Liver (tissue), 9 donors: ENCODE results near the gene CATSPER1. TPM values are rescaled to one million over a fixed set of nuclear protein-coding genes. Genes with fewer than 3 reads are reported as not detected.

ENCODE experiments used
- DNase-seq: peaks from one replicate; pipeline ENCODE4 v3.0.0-alpha.2; 2017; ENCODE audit warnings: low spot score
- H3K27ac ChIP-seq, 2 donors: one replicate each; pipeline ENCODE4 v1.7.0; 2013; ENCODE audit warnings: inconsistent platforms in 2 of 2, low read length in 2 of 2, control low read depth in 1 of 2, low read depth in 1 of 2, mild to moderate bottlenecking in 1 of 2
- H3K27me3 ChIP-seq, 4 donors: one replicate each; pipeline versions ENCODE4 v1.6.1 to v1.7.0; 2013; ENCODE audit warnings: low read length in 3 of 4, inconsistent platforms in 1 of 4, mild to moderate bottlenecking in 1 of 4, moderate library complexity in 1 of 4; ENCODE audit not compliant: control insufficient read depth in 4 of 4, insufficient read depth in 4 of 4
- H3K36me3 ChIP-seq, 4 donors: one replicate each; pipeline versions ENCODE4 v1.6.1 to v1.7.0; 2013; ENCODE audit warnings: low read length in 3 of 4, mild to moderate bottlenecking in 3 of 4, low read depth in 1 of 4, moderate library complexity in 1 of 4; ENCODE audit not compliant: control insufficient read depth in 4 of 4, insufficient read depth in 3 of 4
- H3K4me1 ChIP-seq, 4 donors: one replicate each; pipeline versions ENCODE4 v1.6.1 to v1.7.0; 2013; ENCODE audit warnings: low read length in 3 of 4, mild to moderate bottlenecking in 3 of 4, moderate library complexity in 1 of 4; ENCODE audit not compliant: control insufficient read depth in 4 of 4, insufficient read depth in 4 of 4
- H3K4me3 ChIP-seq, 3 donors: one replicate each; pipeline versions ENCODE4 v1.6.1 to v1.7.0; 2013; ENCODE audit warnings: low read length in 3 of 3, control low read depth in 1 of 3, low read depth in 1 of 3, mild to moderate bottlenecking in 1 of 3
- H3K9ac ChIP-seq, 2 donors: one replicate each; pipeline ENCODE4 v1.7.0; 2013; ENCODE audit warnings: low read length in 2 of 2, mild to moderate bottlenecking in 2 of 2, moderate library complexity in 2 of 2, control low read depth in 1 of 2, low read depth in 1 of 2
- H3K9me3 ChIP-seq, 4 donors: one replicate each; pipeline versions ENCODE4 v1.6.1 to v1.7.0; 2013; ENCODE audit warnings: low read length in 3 of 4; ENCODE audit not compliant: control insufficient read depth in 4 of 4
- ATF3 ChIP-seq: IDR thresholded peaks from 2 replicates; pipeline ENCODE4 v1.6.1; 2016; ENCODE audit warnings: antibody characterized with exemption
- EGR1 ChIP-seq, 2 donors: IDR thresholded peaks; 2 replicates each; pipeline ENCODE4 v1.6.1; 2016 to 2018; ENCODE audit warnings: antibody characterized with exemption in 2 of 2, low read depth in 2 of 2
- FOXA1 ChIP-seq: IDR thresholded peaks from 2 replicates; pipeline ENCODE4 v1.6.1; 2016; ENCODE audit warnings: antibody characterized with exemption
- FOXA2 ChIP-seq: IDR thresholded peaks from 2 replicates; pipeline ENCODE4 v1.6.1; 2016; ENCODE audit warnings: antibody characterized with exemption
- GABPA ChIP-seq, 2 donors: IDR thresholded peaks in 1 of 2; conservative IDR thresholded peaks in 1 of 2; 2 replicates each; pipeline ENCODE4 v1.6.1; 2016; ENCODE audit warnings: antibody characterized with exemption in 2 of 2, mild to moderate bottlenecking in 1 of 2, moderate library complexity in 1 of 2
- HNF4G ChIP-seq: IDR thresholded peaks from 2 replicates; pipeline ENCODE4 v1.6.1; 2016; ENCODE audit warnings: antibody characterized with exemption
- JUND ChIP-seq, 2 donors: IDR thresholded peaks; 2 replicates each; pipeline ENCODE4 v1.6.1; 2016; ENCODE audit warnings: antibody characterized with exemption in 2 of 2
- NR2F2 ChIP-seq: IDR thresholded peaks from 2 replicates; pipeline ENCODE4 v1.6.1; 2016; ENCODE audit warnings: antibody characterized with exemption
- RAD21 ChIP-seq, 2 donors: IDR thresholded peaks; 2 replicates each; pipeline ENCODE4 v1.6.1; 2016; ENCODE audit warnings: antibody characterized with exemption in 2 of 2, mild to moderate bottlenecking in 2 of 2
- REST ChIP-seq: IDR thresholded peaks from 2 replicates; pipeline ENCODE4 v1.6.1; 2016; ENCODE audit warnings: antibody characterized with exemption, mild to moderate bottlenecking
- TAF1 ChIP-seq: conservative IDR thresholded peaks from 2 replicates; pipeline ENCODE4 v1.6.1; 2016; ENCODE audit warnings: antibody characterized with exemption, mild to moderate bottlenecking
- YY1 ChIP-seq: IDR thresholded peaks from 2 replicates; pipeline ENCODE4 v1.6.1; 2016; ENCODE audit warnings: antibody characterized with exemption, mild to moderate bottlenecking
- ZBTB33 ChIP-seq: IDR thresholded peaks from 2 replicates; pipeline ENCODE4 v1.6.1; 2016; ENCODE audit warnings: antibody characterized with exemption
- WGBS: extraction: QIAGEN DNeasy Blood & Tissue Kit; methylation state at CpG from one replicate; pipeline ENCODE4 v1.1.7; 2013; 5-methylcytosine and 5-hydroxymethylcytosine counted together
- polyA plus RNA-seq, 2 donors: library from polyadenylated mRNA; stranded (reverse) in 1 of 2; unstranded in 1 of 2; fragments of 200-250 nt in 1 of 2; fragments of >200 nt in 1 of 2; fragmentation: Nextera tagmentation in 1 of 2; extraction: Ambion mirVana in 1 of 2; gene quantifications; one replicate each; pipeline versions ENCODE4 v1.2.1 to v1.2.3, GENCODE V29; 2013 to 2015
- total RNA-seq, 2 donors: library from RNA; depleted of rRNA; stranded (reverse); fragments of >200 nt; gene quantifications; one replicate each; pipeline ENCODE4 v1.2.3, GENCODE V29; 2014
- TF ChIP-seq, protein P1 (sequence below): fragments of 150-350 bp; IDR thresholded peaks from 2 replicates; pipeline ENCODE4 v1.5.1; 2017; ENCODE audit warnings: improper control_type of control experiment, low read depth, low read length; ENCODE audit not compliant: missing input control
- donor health status: healthy.
- donor health status: healthy.
- donor health status: healthy.
- donor health status: healthy.
- donor health status: healthy.

The CATSPER1 gene
- total and polyA plus RNA-seq, 4 donors = 0.17 TPM; not detected in 3

GRCh38 chr11:66072518-66072917 is 46.2 kb upstream of the CATSPER1 start:
- Histone ChIP-seq H3K4me3 (no peak overlapping the region), H3K36me3 (peaks cover 5 to 9% (median 6%) of the 10 kb centered on the region in 4 donors), H3K27ac (no peak overlapping the region), H3K9ac (no peak overlapping the region), H3K27me3 (no peaks in the 10 kb centered on the region), H3K4me1 (peaks cover 5 to 29% (median 19%) of the 10 kb centered on the region in 4 donors), H3K9me3 (no peaks in the 10 kb centered on the region)
- 91% methylated on average over 8 of the region's 8 CpGs for WGBS
- TF ChIP-seq EGR1 (IDR thresholded peaks at IDR 0.05; ENCODE audit: low read depth in 2 of 2) (no peak), HNF4G (no peak), FOXA1 (no peak), RAD21 (IDR thresholded peaks at IDR 0.05) (no peak), FOXA2 (no peak)
- DNase-seq = no peak

DNA sequence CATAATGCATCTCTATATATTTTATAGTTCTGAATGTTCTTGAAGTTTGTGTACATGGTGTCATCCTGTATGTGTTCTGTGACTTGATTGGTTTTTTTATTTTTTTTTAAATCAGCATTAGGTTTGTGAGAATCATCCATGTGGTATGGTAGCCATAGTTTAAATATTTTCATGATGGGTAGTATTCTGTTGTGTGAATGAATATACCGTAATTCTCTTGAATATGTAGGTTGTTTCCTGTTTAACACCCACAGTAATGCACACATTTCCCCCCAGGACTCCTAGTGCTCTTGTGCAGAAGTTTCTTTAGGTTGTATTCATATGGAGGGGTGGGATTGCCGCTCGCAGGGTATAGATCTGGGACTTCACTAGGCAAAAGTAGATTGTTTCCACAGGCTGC is 45.8 kb upstream of the CATSPER1 start:
- Histone ChIP-seq H3K4me3 (no peak overlapping the region), H3K36me3 (peaks cover 5 to 14% (median 9%) of the 10 kb centered on the region in 4 donors), H3K9me3 (no peaks in the 10 kb centered on the region), H3K27ac (no peak overlapping the region), H3K4me1 (peaks cover 5 to 32% (median 23%) of the 10 kb centered on the region in 4 donors), H3K27me3 (no peaks in the 10 kb centered on the region), H3K9ac (peak overlapping the region in 1 of 2 donors; percentile 38)
- 90% methylated on average over 3 of the region's 3 CpGs for WGBS
- TF ChIP-seq EGR1 (IDR thresholded peaks at IDR 0.05; ENCODE audit: low read depth in 2 of 2) = no peak
- TF ChIP-seq JUND (IDR thresholded peaks at IDR 0.05) = no peak
- TF ChIP-seq ZBTB33 = no peak
- TF ChIP-seq TAF1 = no peak
- TF ChIP-seq YY1 = no peak
- no peak for TF ChIP-seq ATF3
- no peak for TF ChIP-seq GABPA (IDR thresholded peaks at IDR 0.05 in 1 of 2, conservative IDR thresholded peaks at IDR 0.05 in 1 of 2)
- no peak for TF ChIP-seq NR2F2
- TF ChIP-seq, protein P1, sequence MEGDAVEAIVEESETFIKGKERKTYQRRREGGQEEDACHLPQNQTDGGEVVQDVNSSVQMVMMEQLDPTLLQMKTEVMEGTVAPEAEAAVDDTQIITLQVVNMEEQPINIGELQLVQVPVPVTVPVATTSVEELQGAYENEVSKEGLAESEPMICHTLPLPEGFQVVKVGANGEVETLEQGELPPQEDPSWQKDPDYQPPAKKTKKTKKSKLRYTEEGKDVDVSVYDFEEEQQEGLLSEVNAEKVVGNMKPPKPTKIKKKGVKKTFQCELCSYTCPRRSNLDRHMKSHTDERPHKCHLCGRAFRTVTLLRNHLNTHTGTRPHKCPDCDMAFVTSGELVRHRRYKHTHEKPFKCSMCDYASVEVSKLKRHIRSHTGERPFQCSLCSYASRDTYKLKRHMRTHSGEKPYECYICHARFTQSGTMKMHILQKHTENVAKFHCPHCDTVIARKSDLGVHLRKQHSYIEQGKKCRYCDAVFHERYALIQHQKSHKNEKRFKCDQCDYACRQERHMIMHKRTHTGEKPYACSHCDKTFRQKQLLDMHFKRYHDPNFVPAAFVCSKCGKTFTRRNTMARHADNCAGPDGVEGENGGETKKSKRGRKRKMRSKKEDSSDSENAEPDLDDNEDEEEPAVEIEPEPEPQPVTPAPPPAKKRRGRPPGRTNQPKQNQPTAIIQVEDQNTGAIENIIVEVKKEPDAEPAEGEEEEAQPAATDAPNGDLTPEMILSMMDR = no peak
- no peak for TF ChIP-seq REST
- DNase-seq = no peak
